Astrocyte (in vitro differentiated cells and primary cell): Measurements from ENCODE around the gene NLGN3. TPM values are rescaled to one million over a fixed set of nuclear protein-coding genes. Genes with fewer than 3 reads are reported as not detected.
"Not testable (repeated sequence)": the region's sequence is repeated elsewhere in the genome, so short reads cannot be mapped to it uniquely, and the experiment has no call there.

Experiments
- DNase-seq: peaks from one replicate; pipeline ENCODE4 v3.0.0-alpha.2; 2010; ENCODE audit warnings: low read depth
- FAIRE-seq: peaks from 2 replicates; lab custom pipeline; 2011; peaks lifted over from hg19 to GRCh38; lab: Jason Lieb, UNC
- H2AFZ ChIP-seq: 2 replicates; pipeline ENCODE4 v1.6.0; 2012; ENCODE audit warnings: low read depth, low read length, inconsistent platforms
- H3K27ac ChIP-seq: 2 replicates; pipeline ENCODE4 v1.5.1; 2011; ENCODE audit warnings: low read depth, low read length, inconsistent platforms
- H3K27me3 ChIP-seq: 2 replicates; pipeline ENCODE4 v1.6.0; 2011; ENCODE audit warnings: low read length, inconsistent platforms; ENCODE audit not compliant: insufficient read depth
- H3K36me3 ChIP-seq: 2 replicates; pipeline ENCODE4 v1.5.1; 2011; ENCODE audit warnings: low read length, inconsistent platforms; ENCODE audit not compliant: insufficient read depth
- H3K4me1 ChIP-seq: 2 replicates; pipeline ENCODE4 v1.5.1; 2011; ENCODE audit warnings: low read length, inconsistent platforms; ENCODE audit not compliant: insufficient read depth
- H3K4me2 ChIP-seq: 2 replicates; pipeline ENCODE4 v1.6.0; 2012; ENCODE audit warnings: low read length, inconsistent platforms
- H3K4me3 ChIP-seq: 2 replicates; pipeline ENCODE4 v1.5.1; 2011; ENCODE audit warnings: low read depth, mild to moderate bottlenecking, low read length, inconsistent platforms; ENCODE audit not compliant: insufficient read depth
- H3K79me2 ChIP-seq: 2 replicates; pipeline ENCODE4 v1.6.0; 2012; ENCODE audit warnings: mild to moderate bottlenecking, low read length, inconsistent platforms; ENCODE audit not compliant: insufficient read depth
- H3K9ac ChIP-seq: 2 replicates; pipeline ENCODE4 v1.6.0; 2012; ENCODE audit warnings: mild to moderate bottlenecking, low read length, inconsistent platforms
- H3K9me3 ChIP-seq: 2 replicates; pipeline ENCODE4 v1.5.1; 2012; ENCODE audit warnings: low read depth, mild to moderate bottlenecking, low read length, inconsistent platforms; ENCODE audit not compliant: insufficient read depth
- H4K20me1 ChIP-seq: 2 replicates; pipeline ENCODE4 v1.6.0; 2012; ENCODE audit warnings: low read length, inconsistent platforms; ENCODE audit not compliant: insufficient read depth
- H3K27ac Mint-ChIP-seq: one replicate; pipeline ENCODE4 v1.8.0; 2021; ENCODE audit warnings: mild to moderate bottlenecking, mixed read lengths; ENCODE audit not compliant: unreplicated experiment
- H3K27me3 Mint-ChIP-seq: one replicate; pipeline ENCODE4 v1.8.0; 2021; ENCODE audit warnings: low read depth, mixed read lengths; ENCODE audit not compliant: unreplicated experiment
- H3K36me3 Mint-ChIP-seq: one replicate; pipeline ENCODE4 v1.8.0; 2021; ENCODE audit warnings: low read depth, mixed read lengths; ENCODE audit not compliant: unreplicated experiment
- H3K4me1 Mint-ChIP-seq: one replicate; pipeline ENCODE4 v1.8.0; 2021; ENCODE audit warnings: low read depth, mixed read lengths; ENCODE audit not compliant: unreplicated experiment
- H3K4me3 Mint-ChIP-seq: one replicate; pipeline ENCODE4 v1.8.0; 2021; ENCODE audit warnings: mild to moderate bottlenecking, moderate library complexity, mixed read lengths; ENCODE audit not compliant: unreplicated experiment
- H3K9me3 Mint-ChIP-seq: one replicate; pipeline ENCODE4 v1.8.0; 2021; ENCODE audit warnings: mild to moderate bottlenecking, mixed read lengths; ENCODE audit not compliant: unreplicated experiment
- EZH2 ChIP-seq: IDR thresholded peaks from 2 replicates; pipeline ENCODE4 v1.6.1; 2012; ENCODE audit warnings: mild to moderate bottlenecking, low read length, inconsistent platforms; ENCODE audit not compliant: insufficient read depth
- total RNA-seq: library from RNA; stranded (reverse); gene quantifications from 2 replicates; pipeline ENCODE4 v1.2.1, GENCODE V29; 2021
- TF ChIP-seq, protein P1 (sequence below): IDR thresholded peaks from 2 replicates; pipeline ENCODE4 v1.5.1; 2011; ENCODE audit warnings: low read depth, mild to moderate bottlenecking, inconsistent platforms, low read length, moderate library complexity; ENCODE audit not compliant: insufficient read depth

Gene NLGN3
- total RNA-seq, 1 donor from 2014 or later: 0.93 TPM

DNA sequence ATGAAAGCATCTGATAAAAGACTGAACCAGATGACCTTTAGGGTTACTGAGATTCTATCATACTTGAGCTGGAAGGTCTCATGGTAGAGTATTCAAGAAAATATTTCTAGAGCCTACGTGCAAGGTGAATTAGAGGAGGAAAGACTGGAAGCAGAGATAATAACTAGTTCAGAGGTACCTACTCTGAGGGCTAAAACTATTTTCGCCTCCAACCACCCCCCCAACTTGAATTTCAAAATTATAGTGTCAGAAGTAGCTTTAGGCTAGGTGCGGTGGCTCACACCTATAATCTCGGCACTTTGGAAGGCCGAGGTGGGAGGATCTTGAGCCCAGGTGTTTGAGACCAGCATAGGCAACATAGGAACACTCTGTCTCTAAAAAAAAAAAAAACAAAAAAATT is 30.9 kb downstream of the NLGN3 start:
- H3K9me3 Mint-ChIP-seq: no peaks in the 10 kb centered on the region
- no peaks in the 10 kb centered on the region for H3K9me3 ChIP-seq
- no peak for FAIRE-seq

DNA sequence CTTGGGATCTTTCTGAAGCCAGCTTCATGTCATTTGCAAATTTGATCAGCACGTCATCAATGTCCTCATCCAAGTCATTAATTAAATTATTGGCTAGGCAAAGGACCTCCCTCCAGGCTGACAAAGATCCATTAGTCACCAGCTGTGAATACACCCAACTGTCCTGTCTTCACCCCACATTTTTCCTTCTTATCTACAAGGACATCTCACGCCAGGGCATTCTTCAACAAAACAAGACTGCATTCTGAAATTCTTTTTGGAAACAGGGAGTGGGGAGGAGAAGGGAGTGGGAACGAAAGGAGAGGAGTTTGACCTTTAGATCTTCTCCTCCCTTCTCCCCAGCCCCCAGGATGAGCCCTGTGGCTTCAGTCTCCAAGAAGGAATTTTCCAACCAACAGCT is 32.7 kb downstream of the NLGN3 start:
- TF ChIP-seq EZH2: no peak
- TF ChIP-seq, protein P1, sequence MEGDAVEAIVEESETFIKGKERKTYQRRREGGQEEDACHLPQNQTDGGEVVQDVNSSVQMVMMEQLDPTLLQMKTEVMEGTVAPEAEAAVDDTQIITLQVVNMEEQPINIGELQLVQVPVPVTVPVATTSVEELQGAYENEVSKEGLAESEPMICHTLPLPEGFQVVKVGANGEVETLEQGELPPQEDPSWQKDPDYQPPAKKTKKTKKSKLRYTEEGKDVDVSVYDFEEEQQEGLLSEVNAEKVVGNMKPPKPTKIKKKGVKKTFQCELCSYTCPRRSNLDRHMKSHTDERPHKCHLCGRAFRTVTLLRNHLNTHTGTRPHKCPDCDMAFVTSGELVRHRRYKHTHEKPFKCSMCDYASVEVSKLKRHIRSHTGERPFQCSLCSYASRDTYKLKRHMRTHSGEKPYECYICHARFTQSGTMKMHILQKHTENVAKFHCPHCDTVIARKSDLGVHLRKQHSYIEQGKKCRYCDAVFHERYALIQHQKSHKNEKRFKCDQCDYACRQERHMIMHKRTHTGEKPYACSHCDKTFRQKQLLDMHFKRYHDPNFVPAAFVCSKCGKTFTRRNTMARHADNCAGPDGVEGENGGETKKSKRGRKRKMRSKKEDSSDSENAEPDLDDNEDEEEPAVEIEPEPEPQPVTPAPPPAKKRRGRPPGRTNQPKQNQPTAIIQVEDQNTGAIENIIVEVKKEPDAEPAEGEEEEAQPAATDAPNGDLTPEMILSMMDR: no peak
- H3K4me3 Mint-ChIP-seq: no peak overlapping the region
- no peak overlapping the region for H3K4me3 ChIP-seq
- H3K9me3 ChIP-seq: no peaks in the 10 kb centered on the region
- no peaks in the 10 kb centered on the region for H3K27me3 ChIP-seq
- H2AFZ ChIP-seq: no peak overlapping the region
- no peaks in the 10 kb centered on the region for H3K36me3 Mint-ChIP-seq
- no peak overlapping the region for H3K27ac ChIP-seq
- no peaks in the 10 kb centered on the region for H3K9me3 Mint-ChIP-seq
- H3K36me3 ChIP-seq: no peaks in the 10 kb centered on the region
- no peak for DNase-seq
- H3K4me1 ChIP-seq: peaks cover 5% of the 10 kb centered on the region
- FAIRE-seq: no peak
- no peak overlapping the region for H3K4me2 ChIP-seq
- no peak overlapping the region for H3K9ac ChIP-seq
- H3K27me3 Mint-ChIP-seq: no peaks in the 10 kb centered on the region
- peak overlapping the region; percentile 62 for H3K27ac Mint-ChIP-seq
- H3K79me2 ChIP-seq: no peaks in the 10 kb centered on the region
- no peaks in the 10 kb centered on the region for H4K20me1 ChIP-seq
- H3K4me1 Mint-ChIP-seq: peaks cover 13% of the 10 kb centered on the region

More for the DNA sequence above, 30.9 kb downstream of the NLGN3 start:
- Mint-ChIP-seq H3K36me3 (no peaks in the 10 kb centered on the region), H3K27ac (no peak overlapping the region), H3K4me1 (peaks cover 15% of the 10 kb centered on the region), H3K27me3 (no peaks in the 10 kb centered on the region), H3K4me3 (no peak overlapping the region)
- Histone ChIP-seq H3K4me2 (no peak overlapping the region), H3K27ac (no peak overlapping the region), H3K9ac (no peak overlapping the region), H2AFZ (no peak overlapping the region), H4K20me1 (no peaks in the 10 kb centered on the region), H3K79me2 (no peaks in the 10 kb centered on the region), H3K4me1 (no peaks in the 10 kb centered on the region), H3K4me3 (no peak overlapping the region), H3K27me3 (no peaks in the 10 kb centered on the region), H3K36me3 (no peaks in the 10 kb centered on the region)
- no peak for TF ChIP-seq EZH2
- TF ChIP-seq, protein P1: no peak
- DNase-seq: no peak

DNA sequence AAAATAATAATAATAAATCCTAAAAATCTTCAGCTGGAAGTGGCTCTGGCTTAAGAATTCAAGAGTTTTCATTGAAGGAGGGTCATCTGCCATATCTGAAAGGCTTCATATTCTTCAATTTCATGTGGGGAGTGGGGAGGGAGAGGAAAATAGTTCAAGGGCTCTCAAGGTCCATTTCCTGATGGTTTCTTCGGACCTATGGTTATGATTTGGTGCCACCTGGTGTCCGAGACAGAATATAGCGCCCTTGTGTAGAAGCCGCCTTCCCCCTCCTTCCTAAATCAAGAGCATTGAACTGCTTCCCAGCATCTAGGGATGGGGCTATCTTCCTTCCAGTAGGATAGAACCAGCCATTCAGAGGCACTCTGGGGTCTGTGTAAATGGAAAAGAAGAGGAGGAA is 34.3 kb downstream of the NLGN3 start:
- TF ChIP-seq EZH2: no peak
- TF ChIP-seq, protein P1: peak; percentile 58

DNA sequence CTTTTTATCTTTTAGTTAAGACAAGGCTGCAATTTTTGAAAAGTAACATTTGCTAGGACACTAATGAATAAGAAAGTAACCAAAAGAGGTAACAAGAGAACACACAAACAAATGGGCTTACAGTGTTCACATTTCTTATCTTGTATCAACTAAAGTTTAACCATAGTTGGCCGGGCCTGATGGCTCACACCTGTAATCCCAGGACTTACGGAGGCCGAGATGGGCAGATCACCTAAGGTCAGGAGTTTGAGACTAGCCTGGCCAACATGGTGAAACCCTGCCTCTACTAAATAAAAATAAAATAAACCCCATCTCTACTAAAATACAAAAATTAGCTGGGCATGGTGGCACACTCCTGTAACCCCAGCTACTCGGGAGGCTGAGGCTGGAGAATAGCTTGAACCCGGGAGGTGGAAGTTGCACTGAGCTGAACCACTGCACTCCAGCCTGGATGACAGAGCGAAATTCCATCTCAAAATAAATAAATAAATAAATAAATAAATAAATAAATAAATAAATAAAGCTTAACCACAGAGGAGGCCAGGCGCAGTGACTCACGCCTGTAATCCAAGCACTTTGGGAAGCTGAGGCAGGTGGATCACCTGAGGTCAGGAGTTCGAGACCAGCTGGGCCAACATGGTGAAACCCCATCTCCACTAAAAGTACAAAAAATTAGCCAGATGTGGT is 36.1 kb downstream of the NLGN3 start:
- H4K20me1 ChIP-seq, H3K9me3 ChIP-seq, H3K9me3 Mint-ChIP-seq, H3K27ac Mint-ChIP-seq, H2AFZ ChIP-seq, H3K4me3 ChIP-seq, H3K36me3 ChIP-seq, H3K79me2 ChIP-seq, H3K4me3 Mint-ChIP-seq, DNase-seq, H3K4me2 ChIP-seq, H3K9ac ChIP-seq, H3K36me3 Mint-ChIP-seq, H3K27ac ChIP-seq, FAIRE-seq, H3K27me3 Mint-ChIP-seq, H3K27me3 ChIP-seq: not testable (repeated sequence)
- H3K4me1 ChIP-seq: peaks cover 16% of the 10 kb centered on the region
- peaks cover 18% of the 10 kb centered on the region for H3K4me1 Mint-ChIP-seq

More for the DNA sequence above, 34.3 kb downstream of the NLGN3 start:
- Mint-ChIP-seq H3K4me3 (no peak overlapping the region), H3K27me3 (no peaks in the 10 kb centered on the region), H3K36me3 (no peaks in the 10 kb centered on the region), H3K9me3 (no peaks in the 10 kb centered on the region), H3K4me1 (peaks cover 18% of the 10 kb centered on the region), H3K27ac (no peak overlapping the region)
- no peak overlapping the region for H3K4me3 ChIP-seq
- peak; percentile 37 for DNase-seq
- no peaks in the 10 kb centered on the region for H3K9me3 ChIP-seq
- H2AFZ ChIP-seq: no peak overlapping the region
- H3K79me2 ChIP-seq: no peaks in the 10 kb centered on the region
- peak; percentile 78 for FAIRE-seq
- no peaks in the 10 kb centered on the region for H4K20me1 ChIP-seq
- H3K27me3 ChIP-seq: no peaks in the 10 kb centered on the region
- no peak overlapping the region for H3K4me2 ChIP-seq
- no peaks in the 10 kb centered on the region for H3K36me3 ChIP-seq
- no peak overlapping the region for H3K9ac ChIP-seq
- H3K4me1 ChIP-seq: peaks cover 16% of the 10 kb centered on the region
- no peak overlapping the region for H3K27ac ChIP-seq
